GM21576 (cell line): Measurements from ENCODE around the gene PCDHB11.
"Not testable (repeated sequence)": the region's sequence is repeated elsewhere in the genome, so short reads cannot be mapped to it uniquely, and the experiment has no call there.

Experiments
- ATAC-seq: cut with Tn5 transposase; IDR thresholded peaks from one replicate; pipeline ENCODE4 v1.9.1; 2021; ENCODE audit warnings: mild to moderate bottlenecking, moderate library complexity; ENCODE audit not compliant: unreplicated experiment

The PCDHB11 gene

DNA sequence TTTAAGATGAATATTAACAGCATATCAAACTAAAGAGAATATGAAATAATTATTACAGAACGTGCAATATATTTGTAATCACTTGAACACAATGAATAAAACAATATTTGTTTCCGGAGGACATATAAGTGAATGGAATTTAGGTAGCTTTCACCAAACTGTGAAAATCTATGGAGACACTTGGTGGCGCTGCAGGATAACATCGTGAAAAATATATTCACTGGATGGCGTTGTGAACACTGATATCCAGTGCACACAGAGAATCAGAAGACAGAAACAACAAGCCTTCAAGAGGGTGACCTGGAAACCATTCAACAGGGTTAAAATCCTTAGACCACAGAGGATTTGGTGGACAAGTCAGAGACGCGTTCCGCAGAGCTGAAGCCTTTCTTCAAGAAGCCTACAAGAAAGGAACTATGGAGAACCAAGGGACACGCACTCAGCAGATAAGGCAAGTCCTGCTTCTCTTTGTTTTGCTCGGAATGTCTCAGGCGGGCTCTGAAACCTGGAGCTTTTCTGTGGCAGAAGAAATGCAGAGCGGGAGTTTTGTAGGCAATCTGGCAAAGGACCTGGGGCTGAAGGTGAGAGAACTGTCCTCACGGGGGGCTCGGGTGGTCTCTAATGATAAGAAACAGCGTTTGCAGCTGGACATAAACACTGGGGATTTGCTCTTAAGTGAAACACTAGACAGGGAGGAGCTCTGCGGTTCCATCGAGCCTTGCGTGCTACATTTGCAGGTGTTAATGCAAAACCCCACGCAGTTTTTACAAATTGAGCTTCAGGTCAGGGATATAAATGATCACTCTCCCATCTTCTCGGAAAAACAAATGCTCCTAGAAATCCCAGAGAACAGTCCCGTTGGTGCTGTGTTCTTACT is at the start of gene PCDHB11:
Gene PCDHB11, plus strand, starts transcription at position 269 of the 877 bp plus-strand sequence. Its CDS starts 148 bp downstream, at position 417.
- no peak for ATAC-seq

GRCh38 chr5:141149812-141150211 is 49.6 kb upstream of the PCDHB11 start, which contains the start of gene PCDHB6:
Gene PCDHB6 (plus strand): TSS chr5:141150057. CDS start chr5:141150258, 201 bp downstream.
- no peak for ATAC-seq

DNA sequence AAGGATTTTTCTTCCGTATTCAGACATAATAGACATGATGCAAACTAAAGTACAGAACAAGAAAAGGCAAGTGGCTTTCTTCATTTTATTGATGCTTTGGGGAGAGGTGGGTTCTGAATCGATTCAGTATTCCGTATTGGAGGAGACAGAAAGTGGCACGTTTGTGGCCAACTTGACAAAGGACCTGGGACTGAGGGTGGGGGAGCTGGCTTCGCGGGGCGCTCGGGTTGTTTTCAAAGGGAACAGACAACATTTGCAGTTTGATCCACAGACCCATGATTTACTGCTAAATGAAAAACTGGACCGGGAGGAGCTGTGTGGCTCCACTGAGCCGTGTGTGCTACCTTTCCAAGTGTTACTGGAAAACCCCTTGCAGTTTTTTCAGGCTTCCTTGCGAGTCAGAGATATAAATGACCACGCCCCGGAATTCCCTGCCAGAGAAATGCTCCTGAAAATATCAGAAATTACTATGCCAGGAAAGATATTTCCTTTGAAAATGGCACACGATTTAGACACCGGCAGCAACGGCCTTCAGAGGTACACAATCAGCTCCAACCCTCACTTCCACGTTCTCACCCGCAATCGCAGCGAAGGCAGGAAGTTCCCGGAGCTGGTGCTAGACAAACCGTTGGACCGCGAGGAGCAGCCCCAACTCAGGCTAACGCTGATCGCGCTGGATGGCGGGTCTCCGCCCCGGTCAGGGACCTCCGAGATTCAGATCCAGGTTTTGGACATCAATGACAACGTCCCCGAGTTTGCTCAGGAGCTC is 49.0 kb upstream of the PCDHB11 start:
- no peak for ATAC-seq

- ATAC-seq, result no peak
Observed at GRCh38 chr5:141150993-141151325, 48.5 kb upstream of the PCDHB11 start.

- ATAC-seq, result not testable (repeated sequence)
Observed at GRCh38 chr5:141151632-141152031, 47.8 kb upstream of the PCDHB11 start.

DNA sequence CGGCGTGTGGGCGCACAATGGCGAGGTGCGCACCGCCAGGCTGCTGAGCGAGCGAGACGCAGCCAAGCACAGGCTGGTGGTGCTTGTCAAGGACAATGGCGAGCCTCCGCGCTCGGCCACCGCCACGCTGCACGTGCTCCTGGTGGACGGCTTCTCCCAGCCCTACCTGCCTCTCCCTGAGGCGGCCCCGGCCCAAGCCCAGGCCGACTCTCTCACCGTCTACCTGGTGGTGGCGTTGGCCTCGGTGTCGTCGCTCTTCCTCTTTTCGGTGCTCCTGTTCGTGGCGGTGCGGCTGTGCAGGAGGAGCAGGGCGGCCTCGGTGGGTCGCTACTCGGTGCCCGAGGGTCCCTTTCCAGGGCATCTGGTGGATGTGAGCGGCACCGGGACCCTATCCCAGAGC is 47.3 kb upstream of the PCDHB11 start:
- ATAC-seq, result not testable (repeated sequence)

GRCh38 chr5:141155540-141156374 is 43.7 kb upstream of the PCDHB11 start:
- no peak for ATAC-seq

- not testable (repeated sequence) for ATAC-seq
Observed at GRCh38 chr5:141157356-141157755, 42.1 kb upstream of the PCDHB11 start.

- ATAC-seq, result not testable (repeated sequence)
Observed at GRCh38 chr5:141157901-141158300, 41.5 kb upstream of the PCDHB11 start.

GRCh38 chr5:141172381-141173204 is 26.8 kb upstream of the PCDHB11 start, which contains the start of gene PCDHB7:
Gene PCDHB7 (plus strand): TSS chr5:141172644. CDS start chr5:141172836, 192 bp downstream.
- ATAC-seq, result no peak

GRCh38 chr5:141174291-141175104 is 24.9 kb upstream of the PCDHB11 start:
- not testable (repeated sequence) for ATAC-seq

- ATAC-seq, result no peak
Observed at GRCh38 chr5:141175933-141176332, 23.5 kb upstream of the PCDHB11 start.

- not testable (repeated sequence) for ATAC-seq
Observed at GRCh38 chr5:141177577-141178191, 21.7 kb upstream of the PCDHB11 start, which contains the start of gene PCDHB8. Gene PCDHB8 (plus strand): TSS chr5:141177790. CDS start chr5:141178035, 245 bp downstream.

- not testable (repeated sequence) for ATAC-seq
Observed at GRCh38 chr5:141179371-141179770, 20.1 kb upstream of the PCDHB11 start.

GRCh38 chr5:141179876-141180275 is 19.6 kb upstream of the PCDHB11 start:
- ATAC-seq, result not testable (repeated sequence)

DNA sequence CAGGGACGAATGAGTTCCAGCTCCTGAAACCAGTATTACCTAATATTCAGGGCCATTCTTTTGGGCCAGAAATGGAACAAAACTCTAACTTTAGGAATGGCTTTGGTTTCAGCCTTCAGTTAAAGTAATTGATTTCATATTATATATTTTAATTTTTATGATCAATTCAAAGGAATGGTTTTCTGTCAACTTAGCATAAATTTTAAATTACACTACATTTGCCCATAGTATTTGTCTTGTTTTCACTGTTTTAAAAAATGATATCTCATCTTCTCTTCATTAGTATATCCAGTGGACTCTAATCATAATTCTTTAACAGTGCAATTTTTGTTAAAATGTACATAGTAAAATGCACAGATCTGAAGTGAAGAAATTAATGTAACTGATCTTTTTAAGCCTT is 19.1 kb upstream of the PCDHB11 start:
- no peak for ATAC-seq

DNA sequence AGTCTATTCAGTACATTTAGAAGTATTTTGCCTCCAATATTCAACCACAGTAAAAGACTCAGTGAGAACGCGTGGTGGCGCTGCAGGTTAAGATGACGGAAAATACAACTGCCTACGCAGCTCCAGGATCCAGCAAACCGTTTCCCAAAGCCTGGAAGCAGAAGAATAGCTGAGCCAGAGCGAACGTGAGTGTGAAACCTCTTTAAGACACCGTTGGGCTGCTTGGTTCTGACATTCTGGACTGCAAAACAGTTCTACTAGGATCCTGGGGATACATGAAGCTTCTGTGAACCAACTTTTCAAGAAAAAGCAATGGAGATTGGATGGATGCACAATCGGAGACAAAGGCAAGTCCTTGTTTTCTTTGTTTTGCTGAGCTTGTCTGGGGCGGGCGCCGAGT is 17.2 kb upstream of the PCDHB11 start, which contains the start of gene PCDHB16:
Gene PCDHB16, plus strand, starts transcription at position 140 of the 400 bp plus-strand sequence. Its CDS starts 173 bp downstream, at position 313.
- ATAC-seq, result no peak

- not testable (repeated sequence) for ATAC-seq
Observed at GRCh38 chr5:141184117-141184855, 15.1 kb upstream of the PCDHB11 start.
